K562 (cell line): ENCODE measurements around the gene EHBP1L1. TPM values are rescaled to one million over a fixed set of nuclear protein-coding genes. Genes with fewer than 3 reads are reported as not detected.

Experiments used
- CEBPZ ChIP-seq: fragments of 150-350 bp; IDR thresholded peaks from 2 replicates; pipeline ENCODE4 v1.6.1; 2014; ENCODE audit warnings: low read depth, mild to moderate bottlenecking, low read length, borderline replicate concordance
- E2F4 ChIP-seq: sonication (generic); formaldehyde crosslinking; IDR thresholded peaks from 2 replicates; pipeline ENCODE4 v1.8.0; 2022; ENCODE audit warnings: mild to moderate bottlenecking, low read depth, missing genetic modification reagents
- EGR1 ChIP-seq: fragments of 450-650 bp; conservative IDR thresholded peaks from 2 replicates; pipeline ENCODE4 v1.6.1; 2017; ENCODE audit warnings: mild to moderate bottlenecking
- HES1 ChIP-seq: fragments of 450-650 bp; IDR thresholded peaks from 2 replicates; pipeline ENCODE4 v1.6.1; 2016; ENCODE audit warnings: low read depth, mild to moderate bottlenecking, moderate library complexity
- HMGXB4 ChIP-seq: sonication (generic); formaldehyde crosslinking; IDR thresholded peaks from 2 replicates; pipeline ENCODE4 v1.8.1; 2023; ENCODE audit warnings: mild to moderate bottlenecking, missing genetic modification reagents
- PHB ChIP-seq: fragments of 250-450 bp; sonication (Bioruptor Pico); IDR thresholded peaks from 2 replicates; pipeline ENCODE4 v1.5.0; 2021
- RB1 ChIP-seq: fragments of 450-650 bp; IDR thresholded peaks from 2 replicates; pipeline ENCODE4 v1.6.1; 2017; ENCODE audit warnings: low read depth, mild to moderate bottlenecking
- RBM34 ChIP-seq: fragments of 200-400 bp; formaldehyde crosslinking; IDR thresholded peaks from 2 replicates; pipeline ENCODE4 v1.6.1; 2018; ENCODE audit warnings: low read length, borderline replicate concordance; ENCODE audit not compliant: insufficient read depth
- RFX5 ChIP-seq: IDR thresholded peaks from 2 replicates; pipeline ENCODE4 v1.6.1; 2011; ENCODE audit warnings: low read depth, mild to moderate bottlenecking, improper control_type of control experiment, low read length
- SAP30 ChIP-seq: fragments of 200-600 bp; sonication (generic); IDR thresholded peaks from 2 replicates; pipeline ENCODE4 v1.6.1; 2012; ENCODE audit warnings: borderline replicate concordance, low read depth, mild to moderate bottlenecking, moderate library complexity, low read length, control low read depth, inconsistent platforms; ENCODE audit not compliant: insufficient read depth, poor library complexity, severe bottlenecking
- U2AF2 ChIP-seq: fragments of 200-400 bp; formaldehyde crosslinking; optimal IDR thresholded peaks from 2 replicates; pipeline ENCODE3; 2017; ENCODE audit warnings: low read depth, mild to moderate bottlenecking, low read length
- ZBTB7A ChIP-seq: IDR thresholded peaks from 2 replicates; pipeline ENCODE4 v1.6.1; 2011; ENCODE audit warnings: low read depth, mild to moderate bottlenecking, low read length, moderate library complexity, borderline replicate concordance; ENCODE audit not compliant: control insufficient read depth
- ZMIZ1 ChIP-seq, 2 experiments: fragments of 150-350 bp in 1 of 2; IDR thresholded peaks; 2 replicates each; pipeline ENCODE4 v1.6.1; 2012 to 2016; ENCODE audit warnings: low read depth in 2 of 2, low read length in 2 of 2, mild to moderate bottlenecking in 1 of 2, moderate library complexity in 1 of 2
- ZNF146 ChIP-seq: IDR thresholded peaks from one replicate; pipeline ENCODE4 v1.6.1; 2018; ENCODE audit warnings: missing compliant biosample characterization; ENCODE audit not compliant: unreplicated experiment
- ZNF717 ChIP-seq: fragments of 250-450 bp; sonication (Bioruptor Pico); IDR thresholded peaks from 2 replicates; pipeline ENCODE4 v1.5.0; 2021
- polyA plus RNA-seq, 8 experiments: library from polyadenylated mRNA; depleted of rRNA in 4 of 8; stranded (reverse) in 5 of 8; unstranded in 3 of 8; fragments of >200 nt; fragmentation: Nextera tagmentation in 2 of 8; fragmentation: Illumina TruSeq in 1 of 8; extraction: Ambion mirVana in 2 of 8; extraction: Trizol in 1 of 8; gene quantifications; 2 replicates each; pipeline versions ENCODE4 v1.2.1 to v1.2.3, GENCODE V29; 2011 to 2014; ENCODE audit warnings: inconsistent platforms in 1 of 8, missing spikeins in 1 of 8
- total RNA-seq, 7 experiments: library from RNA; depleted of rRNA in 6 of 7; stranded (reverse); fragments of >200 nt in 6 of 7; fragmentation: Illumina TruSeq in 2 of 7; extraction: Trizol in 2 of 7; gene quantifications; 2 replicates each; pipeline versions ENCODE4 v1.2.1 to v1.2.3, GENCODE V29; 2011 to 2021; ENCODE audit warnings: low replicate concordance in 1 of 7

Gene EHBP1L1
- total and polyA plus RNA-seq, 9 of the 15 experiments (the other 6 are each of a cell fraction or from before 2014, with no cell fraction given), result 0.03 to 87.1 (median 26.3) TPM

- no peak for TF ChIP-seq SAP30
- peak; percentile 75 for TF ChIP-seq RB1
- TF ChIP-seq HMGXB4 (CRISPR knock-in tag), result no peak; the same call in 1 of the 2 replicates
- no peak for TF ChIP-seq RBM34
- peak; percentile 79; the same call in 1 of the 2 replicates for TF ChIP-seq ZBTB7A
- TF ChIP-seq ZNF146, result no peak
- TF ChIP-seq U2AF2, result no peak
- no peak for TF ChIP-seq CEBPZ
- no peak for TF ChIP-seq E2F4 (CRISPR knock-in tag)
- TF ChIP-seq EGR1, result no peak
- TF ChIP-seq PHB (CRISPR knock-in tag), result peak; percentile 66; the same call in 1 of the 2 replicates
- TF ChIP-seq RFX5, result no peak
- TF ChIP-seq ZMIZ1 (IDR thresholded peaks at IDR 0.05; ENCODE audit: low read depth in 2 of 2, low read length in 2 of 2), result no peak
- TF ChIP-seq HES1, result no peak
- no peak for TF ChIP-seq ZNF717 (CRISPR knock-in tag)
These were observed 62.1 kb downstream of the EHBP1L1 start, which contains the start of gene SIPA1 (continued) for GRCh38 chr11:65637794-65638419.
